ENCODE results near the gene NAV2.

Gene NAV2

GRCh38 chr11:19929147-19929546 lies 216.5 kb downstream of the NAV2 start:
- H3K4me1 ChIP-seq (ENCODE audit: insufficient read depth, low read length): no peaks in the 10 kb centered on the region
- no peak overlapping the region for H3K4me3 ChIP-seq (ENCODE audit: low read length)
- H2AFZ ChIP-seq (ENCODE audit: low read depth, low read length): no peak overlapping the region
- no peaks in the 10 kb centered on the region for H3K9me3 ChIP-seq (ENCODE audit: low read length)
- no peaks in the 10 kb centered on the region for H3K27me3 ChIP-seq (ENCODE audit: insufficient read depth, low read length)
- peaks cover 15% of the 10 kb centered on the region for H3K36me3 ChIP-seq (ENCODE audit: insufficient read depth, low read length)

- H3K27me3 ChIP-seq (ENCODE audit: insufficient read depth, low read length): no peaks in the 10 kb centered on the region
- H3K9me3 ChIP-seq (ENCODE audit: low read length): no peaks in the 10 kb centered on the region
- H3K4me1 ChIP-seq (ENCODE audit: insufficient read depth, low read length): no peaks in the 10 kb centered on the region
- peaks cover 20% of the 10 kb centered on the region for H3K36me3 ChIP-seq (ENCODE audit: insufficient read depth, low read length)
- H3K4me3 ChIP-seq (ENCODE audit: low read length): no peak overlapping the region
- no peak overlapping the region for H2AFZ ChIP-seq (ENCODE audit: low read depth, low read length)
Measured at GRCh38 chr11:19929655-19930054, 217.0 kb downstream of the NAV2 start.

GRCh38 chr11:19931141-19931770 lies 218.6 kb downstream of the NAV2 start:
- Histone ChIP-seq H3K36me3 (ENCODE audit: insufficient read depth, low read length) (peaks cover 24% of the 10 kb centered on the region), H3K4me1 (ENCODE audit: insufficient read depth, low read length) (peaks cover 10% of the 10 kb centered on the region), H2AFZ (ENCODE audit: low read depth, low read length) (no peak overlapping the region), H3K4me3 (ENCODE audit: low read length) (no peak overlapping the region), H3K9me3 (ENCODE audit: low read length) (no peaks in the 10 kb centered on the region), H3K27me3 (ENCODE audit: insufficient read depth, low read length) (no peaks in the 10 kb centered on the region)

- Histone ChIP-seq H3K36me3 (ENCODE audit: insufficient read depth, low read length) (peaks cover 28% of the 10 kb centered on the region), H3K9me3 (ENCODE audit: low read length) (no peaks in the 10 kb centered on the region), H3K4me1 (ENCODE audit: insufficient read depth, low read length) (peaks cover 10% of the 10 kb centered on the region), H3K27me3 (ENCODE audit: insufficient read depth, low read length) (no peaks in the 10 kb centered on the region), H3K4me3 (ENCODE audit: low read length) (no peak overlapping the region), H2AFZ (ENCODE audit: low read depth, low read length) (no peak overlapping the region)
Measured at GRCh38 chr11:19931771-19932369, 219.2 kb downstream of the NAV2 start.

- no peak overlapping the region for H2AFZ ChIP-seq (ENCODE audit: low read depth, low read length)
- peaks cover 31% of the 10 kb centered on the region for H3K36me3 ChIP-seq (ENCODE audit: insufficient read depth, low read length)
- no peaks in the 10 kb centered on the region for H3K9me3 ChIP-seq (ENCODE audit: low read length)
- H3K27me3 ChIP-seq (ENCODE audit: insufficient read depth, low read length): no peaks in the 10 kb centered on the region
- peaks cover 10% of the 10 kb centered on the region for H3K4me1 ChIP-seq (ENCODE audit: insufficient read depth, low read length)
- H3K4me3 ChIP-seq (ENCODE audit: low read length): no peak overlapping the region
Measured at GRCh38 chr11:19933132-19933735, 220.6 kb downstream of the NAV2 start.

GRCh38 chr11:19933801-19934488 lies 221.3 kb downstream of the NAV2 start:
- H3K9me3 ChIP-seq (ENCODE audit: low read length): no peaks in the 10 kb centered on the region

GRCh38 chr11:19934828-19935259 lies 222.2 kb downstream of the NAV2 start:
- H3K4me3 ChIP-seq (ENCODE audit: low read length): no peak overlapping the region
- no peak overlapping the region for H2AFZ ChIP-seq (ENCODE audit: low read depth, low read length)
- peaks cover 38% of the 10 kb centered on the region for H3K36me3 ChIP-seq (ENCODE audit: insufficient read depth, low read length)
- H3K27me3 ChIP-seq (ENCODE audit: insufficient read depth, low read length): no peaks in the 10 kb centered on the region
- H3K9me3 ChIP-seq (ENCODE audit: low read length): no peaks in the 10 kb centered on the region
- H3K4me1 ChIP-seq (ENCODE audit: insufficient read depth, low read length): peaks cover 10% of the 10 kb centered on the region

More at GRCh38 chr11:19933801-19934488, 221.3 kb downstream of the NAV2 start:
- no peak overlapping the region for H3K4me3 ChIP-seq (ENCODE audit: low read length)
- H2AFZ ChIP-seq (ENCODE audit: low read depth, low read length): no peak overlapping the region
- H3K27me3 ChIP-seq (ENCODE audit: insufficient read depth, low read length): no peaks in the 10 kb centered on the region
- H3K4me1 ChIP-seq (ENCODE audit: insufficient read depth, low read length): peaks cover 10% of the 10 kb centered on the region
- peaks cover 34% of the 10 kb centered on the region for H3K36me3 ChIP-seq (ENCODE audit: insufficient read depth, low read length)

- H3K4me3 ChIP-seq (ENCODE audit: low read length): no peak overlapping the region
- H3K36me3 ChIP-seq (ENCODE audit: insufficient read depth, low read length): peaks cover 40% of the 10 kb centered on the region
- H2AFZ ChIP-seq (ENCODE audit: low read depth, low read length): no peak overlapping the region
- peaks cover 10% of the 10 kb centered on the region for H3K4me1 ChIP-seq (ENCODE audit: insufficient read depth, low read length)
- no peaks in the 10 kb centered on the region for H3K27me3 ChIP-seq (ENCODE audit: insufficient read depth, low read length)
- H3K9me3 ChIP-seq (ENCODE audit: low read length): no peaks in the 10 kb centered on the region
Measured at GRCh38 chr11:19935507-19935906, 222.9 kb downstream of the NAV2 start.

- H3K9me3 ChIP-seq (ENCODE audit: low read length): no peaks in the 10 kb centered on the region
- H3K4me1 ChIP-seq (ENCODE audit: insufficient read depth, low read length): peaks cover 10% of the 10 kb centered on the region
- H2AFZ ChIP-seq (ENCODE audit: low read depth, low read length): no peak overlapping the region
- peaks cover 48% of the 10 kb centered on the region for H3K36me3 ChIP-seq (ENCODE audit: insufficient read depth, low read length)
- no peaks in the 10 kb centered on the region for H3K27me3 ChIP-seq (ENCODE audit: insufficient read depth, low read length)
- H3K4me3 ChIP-seq (ENCODE audit: low read length): no peak overlapping the region
Measured at GRCh38 chr11:19936461-19936860, 223.8 kb downstream of the NAV2 start.

- H3K9me3 ChIP-seq (ENCODE audit: low read length): no peaks in the 10 kb centered on the region
- no peaks in the 10 kb centered on the region for H3K27me3 ChIP-seq (ENCODE audit: insufficient read depth, low read length)
- peaks cover 48% of the 10 kb centered on the region for H3K36me3 ChIP-seq (ENCODE audit: insufficient read depth, low read length)
- peaks cover 10% of the 10 kb centered on the region for H3K4me1 ChIP-seq (ENCODE audit: insufficient read depth, low read length)
- H3K4me3 ChIP-seq (ENCODE audit: low read length): no peak overlapping the region
- H2AFZ ChIP-seq (ENCODE audit: low read depth, low read length): no peak overlapping the region
Measured at GRCh38 chr11:19938169-19938856, 225.7 kb downstream of the NAV2 start.

- no peak overlapping the region for H3K4me3 ChIP-seq (ENCODE audit: low read length)
- peaks cover 10% of the 10 kb centered on the region for H3K4me1 ChIP-seq (ENCODE audit: insufficient read depth, low read length)
- peaks cover 43% of the 10 kb centered on the region for H3K36me3 ChIP-seq (ENCODE audit: insufficient read depth, low read length)
- H2AFZ ChIP-seq (ENCODE audit: low read depth, low read length): no peak overlapping the region
- H3K27me3 ChIP-seq (ENCODE audit: insufficient read depth, low read length): no peaks in the 10 kb centered on the region
- H3K9me3 ChIP-seq (ENCODE audit: low read length): no peaks in the 10 kb centered on the region
Measured at GRCh38 chr11:19938866-19939265, 226.2 kb downstream of the NAV2 start.

GRCh38 chr11:19939415-19939929 lies 226.8 kb downstream of the NAV2 start:
- Histone ChIP-seq H3K36me3 (ENCODE audit: insufficient read depth, low read length) (peaks cover 37% of the 10 kb centered on the region), H2AFZ (ENCODE audit: low read depth, low read length) (no peak overlapping the region), H3K4me3 (ENCODE audit: low read length) (no peak overlapping the region), H3K9me3 (ENCODE audit: low read length) (no peaks in the 10 kb centered on the region), H3K27me3 (ENCODE audit: insufficient read depth, low read length) (no peaks in the 10 kb centered on the region), H3K4me1 (ENCODE audit: insufficient read depth, low read length) (peaks cover 10% of the 10 kb centered on the region)

Data from neuron (in vitro differentiated cells).